ENCODE data around the gene OPRM1.
"Not testable (repeated sequence)": the region's sequence is repeated elsewhere in the genome, so short reads cannot be mapped to it uniquely, and the experiment has no call there.

The OPRM1 gene

DNA sequence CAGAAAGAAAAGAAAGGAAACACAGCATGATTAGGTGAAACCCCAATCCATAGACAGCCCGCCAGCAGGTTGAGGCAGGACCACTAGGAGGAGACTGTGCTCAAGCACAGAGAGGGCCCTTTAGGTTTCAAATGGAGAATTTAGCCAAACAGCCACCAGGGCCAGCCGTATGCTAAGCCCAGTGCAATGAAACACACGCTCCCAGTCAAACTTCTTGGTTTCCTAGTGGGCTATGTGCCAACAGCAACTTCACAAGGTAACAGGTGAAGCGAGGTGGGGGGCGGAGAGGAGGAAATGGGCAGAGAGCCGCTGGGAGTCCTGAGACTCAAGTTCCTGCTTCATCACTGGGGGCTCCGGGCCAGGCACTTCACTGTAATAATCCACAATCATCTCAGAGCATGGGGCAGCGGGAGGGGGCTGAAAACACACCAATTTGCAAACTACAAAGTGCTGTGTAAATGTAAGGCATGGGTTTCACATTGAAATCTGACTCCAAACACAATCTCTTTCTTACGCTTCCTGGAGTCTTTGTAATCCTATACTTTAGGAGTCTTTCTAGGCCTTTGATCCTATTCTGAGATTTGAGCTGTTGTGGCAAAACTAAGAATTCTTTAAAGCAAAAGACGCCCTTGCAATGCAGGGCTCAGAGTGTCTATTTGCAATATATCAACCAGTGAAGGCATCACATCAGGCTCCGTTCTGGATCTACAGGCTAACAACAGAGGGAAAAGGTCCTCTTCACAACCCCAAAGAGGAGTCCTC lies 117.3 kb downstream of the OPRM1 start:
- DNase-seq: peak; percentile 64

DNA sequence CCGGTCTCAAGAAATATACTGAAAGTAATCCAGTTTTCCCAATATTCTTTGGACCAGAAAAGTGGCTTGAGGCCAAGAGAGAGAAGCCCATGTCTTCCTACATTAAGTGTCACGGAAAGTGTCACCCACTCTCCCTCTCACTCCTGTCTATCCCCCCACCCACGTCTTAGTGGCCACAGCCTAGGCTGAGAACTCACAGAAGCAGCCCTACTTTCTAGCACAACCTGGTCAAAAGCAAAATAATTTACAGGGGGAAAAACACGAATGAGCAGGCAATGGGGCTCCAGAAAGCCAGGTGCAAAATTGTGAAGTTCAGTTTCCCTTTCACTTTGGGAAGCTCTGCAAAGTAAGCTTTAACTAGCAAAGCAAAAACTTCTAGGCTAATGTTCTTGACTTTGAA lies 118.0 kb downstream of the OPRM1 start:
- DNase-seq: peak; percentile 25

DNA sequence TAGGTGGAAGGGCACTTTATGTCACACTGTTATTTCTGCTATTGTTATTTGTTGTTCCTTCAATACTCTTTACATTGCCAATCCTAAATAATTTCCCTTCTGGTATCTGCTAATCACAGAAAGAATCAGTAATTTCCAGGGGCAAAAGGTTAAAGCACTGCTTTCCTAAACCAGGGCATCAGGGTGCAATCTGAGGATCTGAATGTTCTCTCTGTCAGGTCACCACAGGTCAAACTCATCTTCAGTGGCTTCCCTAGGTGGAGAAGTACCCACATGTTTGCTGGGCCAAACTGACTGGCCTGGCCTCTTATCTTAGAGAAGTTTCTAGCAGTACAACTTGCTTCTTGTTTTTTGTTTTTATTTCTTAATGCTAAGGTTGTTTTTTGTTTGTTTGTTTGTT lies 118.7 kb downstream of the OPRM1 start:
- no peak for DNase-seq

DNA sequence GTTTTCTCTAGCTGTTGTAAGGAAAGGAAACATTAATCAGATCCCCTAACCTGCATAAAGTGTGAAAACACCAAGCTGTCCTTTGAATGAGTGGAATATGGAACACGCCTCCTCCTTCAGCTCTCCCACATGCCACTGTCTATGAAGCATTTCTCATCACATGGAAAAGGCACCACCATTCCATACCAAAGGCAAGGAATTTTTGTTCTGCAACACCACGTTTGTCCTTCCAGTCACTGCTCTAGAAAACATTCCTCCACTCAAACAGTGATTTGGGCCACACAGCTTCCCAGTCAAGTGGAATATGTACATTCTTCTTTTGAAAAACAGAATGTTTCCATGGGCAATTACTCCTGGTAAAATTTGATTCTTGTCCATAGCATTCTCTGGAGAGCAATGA lies 120.1 kb downstream of the OPRM1 start:
- DNase-seq: no peak

DNA sequence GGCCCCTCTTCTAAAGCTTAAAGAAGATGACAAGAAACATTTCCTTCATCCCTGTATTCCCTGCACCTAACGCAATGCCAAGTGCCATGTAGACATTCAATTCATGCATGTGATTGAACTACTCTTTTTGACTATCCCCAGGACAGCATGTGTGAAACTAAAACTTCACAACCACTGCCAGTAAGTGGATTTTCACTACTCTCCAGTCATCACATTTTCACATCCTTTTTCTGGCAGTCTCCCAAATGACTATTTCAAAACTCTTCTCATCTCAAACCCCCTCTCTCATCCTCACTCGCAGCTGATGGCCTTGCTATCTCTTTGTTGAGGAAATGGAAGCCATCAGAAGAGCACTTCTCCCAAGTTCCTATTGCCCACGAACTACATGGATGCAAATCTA lies 122.6 kb downstream of the OPRM1 start:
- no peak for DNase-seq

DNA sequence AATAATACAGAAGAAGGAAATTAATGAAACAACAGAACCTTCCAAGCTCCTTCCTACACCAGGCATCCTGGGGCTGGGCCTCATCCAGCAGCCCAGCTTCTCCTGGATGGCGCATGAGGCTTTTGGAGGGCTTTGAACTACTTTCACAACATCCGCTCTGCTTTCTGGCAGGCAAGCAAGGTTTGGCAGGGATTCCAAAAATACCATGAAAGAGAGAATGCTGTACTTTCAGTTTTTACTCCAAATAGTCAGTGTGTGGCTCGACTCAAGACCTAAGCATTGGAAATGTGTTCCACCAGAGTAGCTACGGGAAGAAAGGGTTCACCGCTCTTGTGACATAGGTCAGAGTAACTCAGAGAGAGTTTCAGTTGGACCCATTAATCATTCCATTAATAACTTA lies 125.4 kb downstream of the OPRM1 start:
- no peak for DNase-seq

DNA sequence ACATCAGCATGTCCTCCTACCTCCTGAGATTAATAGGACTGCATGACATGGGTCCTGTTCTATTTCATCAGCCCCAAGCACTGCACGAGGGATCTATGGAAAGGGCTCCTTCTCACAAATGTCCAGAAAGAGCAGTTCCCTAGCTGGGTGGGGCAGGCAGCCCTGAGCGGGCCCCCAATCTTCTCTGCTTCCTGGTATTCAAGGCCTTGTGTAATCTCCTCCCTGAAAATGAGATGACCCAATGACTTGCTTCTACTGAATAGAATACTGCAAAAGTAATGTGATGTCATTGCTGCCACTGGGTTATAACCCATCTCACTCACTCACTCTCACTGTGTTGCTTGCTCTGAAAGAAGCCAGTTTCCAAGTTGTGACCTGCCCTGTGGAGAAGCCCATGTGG lies 126.4 kb downstream of the OPRM1 start:
- no peak for DNase-seq

DNA sequence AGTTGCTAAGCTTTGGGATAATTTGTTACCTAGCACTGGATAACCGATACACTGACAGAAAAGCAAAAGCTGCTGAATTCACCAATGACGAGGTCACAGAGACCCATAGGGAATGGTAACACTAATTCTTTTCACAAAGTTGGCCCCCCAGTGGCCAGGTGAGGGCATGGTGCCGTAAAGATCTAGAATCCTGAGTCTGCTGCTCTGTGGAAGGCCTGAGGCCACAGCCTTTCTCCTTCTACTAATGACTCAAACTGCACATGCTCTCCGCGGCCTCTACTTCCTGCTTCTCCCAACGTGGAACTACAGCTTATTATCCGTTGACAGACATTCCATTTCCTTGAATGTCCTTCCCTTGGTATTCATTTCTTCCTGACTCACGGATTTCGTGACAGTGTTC lies 127.1 kb downstream of the OPRM1 start:
- DNase-seq: no peak

DNA sequence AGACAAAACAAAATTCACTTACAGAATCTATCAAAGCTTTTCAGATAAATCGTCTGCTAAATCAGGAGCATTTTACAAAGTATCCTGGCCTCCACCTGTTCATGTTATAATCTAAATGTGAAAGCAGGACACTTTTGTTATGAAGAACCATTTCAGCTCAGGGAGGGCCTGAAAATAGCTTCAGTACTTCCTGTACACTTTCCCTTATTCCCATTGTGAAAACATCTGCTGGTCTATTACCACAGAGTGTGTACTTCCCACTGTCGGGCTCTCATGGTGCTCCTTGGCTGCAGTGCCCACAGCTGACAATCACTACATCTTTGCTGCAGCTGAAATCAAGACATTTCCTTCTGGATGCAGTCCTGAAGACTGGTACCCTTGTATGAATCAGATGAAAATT lies 128.1 kb downstream of the OPRM1 start:
- DNase-seq: no peak

DNA sequence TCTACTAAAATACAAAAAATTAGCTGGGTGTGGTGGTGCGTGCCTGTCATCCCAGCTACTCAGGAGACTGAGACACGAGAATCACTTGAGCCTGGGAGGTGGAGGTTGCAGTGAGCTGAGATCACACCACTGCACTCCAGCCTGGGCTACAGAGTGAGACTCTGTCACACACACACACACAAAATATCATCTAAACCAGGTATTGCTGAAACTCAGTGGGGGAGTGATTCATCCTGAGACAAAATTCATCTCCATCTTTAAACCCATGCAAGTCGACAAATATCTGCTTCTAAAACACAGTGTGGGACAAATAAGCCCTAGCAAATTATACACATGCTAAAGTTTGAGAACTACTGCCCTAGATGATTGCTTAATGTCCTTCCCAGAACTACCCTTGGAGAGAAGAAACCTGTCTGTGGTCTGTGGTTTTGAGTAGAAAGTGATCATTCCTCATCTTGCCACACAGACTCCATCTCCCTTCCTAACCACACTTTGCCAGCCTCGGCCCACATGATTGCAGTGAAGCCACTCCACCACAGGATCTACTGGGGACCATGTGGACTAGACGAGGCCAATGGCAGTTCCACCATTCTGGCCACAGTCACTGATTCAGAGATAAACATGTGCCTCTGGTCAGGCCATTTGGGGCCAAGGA lies 130.3 kb downstream of the OPRM1 start:
- DNase-seq: no peak

DNA sequence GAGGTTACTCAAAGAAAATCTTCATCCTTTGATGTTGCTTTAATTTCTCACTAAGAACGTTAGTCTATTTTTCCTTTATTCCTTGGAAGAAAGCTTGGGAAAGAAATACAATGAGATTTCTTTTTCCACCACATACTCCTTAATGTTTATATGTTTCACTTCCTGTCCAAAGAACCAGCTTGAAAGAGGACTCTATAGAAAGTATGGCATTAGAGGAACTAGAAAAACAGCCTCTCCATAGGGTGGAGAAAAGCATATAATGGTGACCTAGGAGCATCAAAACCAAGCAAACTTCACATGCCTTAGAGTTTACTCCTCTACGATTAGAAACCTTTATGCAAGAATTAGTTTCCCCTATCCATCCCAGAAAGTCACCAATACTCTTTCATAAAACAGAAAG lies 131.1 kb downstream of the OPRM1 start:
- no peak for DNase-seq

DNA sequence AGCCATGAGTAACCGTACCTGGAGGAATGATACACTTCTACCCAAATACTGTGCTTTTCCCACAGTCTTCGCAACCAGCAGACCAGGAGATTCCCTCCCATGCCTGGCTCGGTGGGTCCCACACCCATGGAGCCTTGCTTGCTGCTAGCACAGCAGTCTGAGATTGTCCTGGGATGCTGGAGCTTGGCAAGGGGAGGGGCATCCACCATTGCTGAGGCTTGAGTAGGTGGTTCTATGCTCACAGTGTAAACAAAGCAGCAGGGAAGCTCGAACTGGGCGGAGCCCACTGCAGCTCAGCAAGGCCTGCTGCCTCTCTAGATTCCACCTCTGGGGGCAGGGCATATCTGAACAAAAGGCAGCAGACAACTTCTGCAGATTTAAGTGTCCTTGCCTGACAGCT lies 133.4 kb downstream of the OPRM1 start:
- not testable (repeated sequence) for DNase-seq

DNA sequence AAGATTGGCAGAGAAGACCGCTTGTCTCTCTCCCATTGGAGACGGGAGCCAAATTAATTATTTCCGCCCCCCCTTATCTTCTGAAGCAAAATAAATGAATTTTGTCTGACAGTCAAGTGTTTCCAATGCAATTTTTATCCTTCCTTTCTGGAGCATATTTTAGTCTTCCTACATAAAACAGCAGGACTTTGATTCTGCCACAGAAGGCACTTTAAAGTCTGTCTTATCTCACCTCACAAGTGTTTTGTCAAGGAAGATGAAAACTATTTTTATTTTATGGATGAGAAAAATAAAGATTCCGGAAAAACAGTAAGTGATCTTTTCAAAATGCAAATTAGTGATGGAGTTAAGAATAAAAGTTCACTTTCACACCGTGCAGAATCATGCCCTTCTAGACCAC lies 140.4 kb downstream of the OPRM1 start:
- no peak for DNase-seq

DNA sequence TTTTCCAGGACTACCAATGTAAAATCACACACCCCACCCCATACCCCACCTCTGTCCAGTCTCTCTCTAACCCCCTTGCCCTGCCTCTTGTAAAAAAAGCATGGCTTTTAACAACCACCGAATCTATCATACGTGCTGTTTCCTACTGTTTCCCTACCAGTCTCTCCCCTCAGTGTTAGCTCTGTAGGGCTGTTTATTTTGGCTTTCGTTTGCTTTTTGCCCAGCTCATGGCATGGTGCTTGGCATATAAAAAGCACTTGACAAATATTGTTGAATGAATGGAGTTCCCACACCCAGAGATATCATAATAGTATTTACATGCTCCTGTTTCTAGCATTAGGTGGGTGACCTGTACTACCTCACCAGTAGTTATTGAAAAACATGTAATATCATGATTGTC lies 148.2 kb downstream of the OPRM1 start:
- DNase-seq: no peak

DNA sequence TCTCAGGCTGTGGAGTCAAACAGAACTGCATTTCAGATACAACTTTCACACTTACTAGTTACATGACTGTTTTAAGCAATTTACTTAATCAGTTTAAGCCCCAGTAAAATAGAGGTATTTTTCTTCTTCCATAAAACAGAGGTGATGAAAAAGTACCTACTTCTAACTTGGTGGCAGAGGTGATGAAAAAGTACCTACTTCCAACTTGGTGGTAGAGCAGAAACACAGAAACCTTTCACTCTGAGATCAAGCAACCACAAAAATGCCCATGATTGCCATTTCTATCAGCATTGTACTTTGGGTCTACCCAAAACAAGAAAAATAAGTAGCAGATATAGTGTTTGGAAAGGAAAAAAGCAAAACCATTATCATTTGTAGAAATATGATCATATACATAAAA lies 148.7 kb downstream of the OPRM1 start:
- DNase-seq: no peak

DNA sequence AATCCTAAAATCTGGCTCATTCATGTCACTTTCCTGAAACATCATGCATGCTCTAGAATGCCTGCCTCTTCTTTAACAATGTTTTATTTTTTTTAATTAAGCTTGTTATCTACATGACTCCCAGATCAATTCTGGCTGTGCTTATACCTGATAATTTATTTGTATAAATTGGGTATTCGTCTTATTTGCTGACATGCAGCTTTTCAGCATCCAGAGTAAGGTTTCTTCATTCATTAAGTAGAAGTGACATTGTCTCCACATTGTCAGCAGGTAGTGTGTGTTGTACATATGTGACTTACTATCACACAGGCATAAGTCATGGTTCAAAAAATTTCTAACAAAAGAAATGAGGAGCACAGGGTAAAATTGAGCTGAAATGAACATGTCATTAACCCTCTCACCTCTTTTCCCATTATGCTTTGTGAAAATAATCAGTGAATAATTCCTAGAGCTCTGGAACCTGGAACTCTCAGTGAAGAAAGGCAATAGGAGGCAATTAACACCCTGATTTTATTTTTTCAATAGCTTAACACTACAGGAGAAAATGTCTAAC lies 157.4 kb downstream of the OPRM1 start:
- DNase-seq: no peak

DNA sequence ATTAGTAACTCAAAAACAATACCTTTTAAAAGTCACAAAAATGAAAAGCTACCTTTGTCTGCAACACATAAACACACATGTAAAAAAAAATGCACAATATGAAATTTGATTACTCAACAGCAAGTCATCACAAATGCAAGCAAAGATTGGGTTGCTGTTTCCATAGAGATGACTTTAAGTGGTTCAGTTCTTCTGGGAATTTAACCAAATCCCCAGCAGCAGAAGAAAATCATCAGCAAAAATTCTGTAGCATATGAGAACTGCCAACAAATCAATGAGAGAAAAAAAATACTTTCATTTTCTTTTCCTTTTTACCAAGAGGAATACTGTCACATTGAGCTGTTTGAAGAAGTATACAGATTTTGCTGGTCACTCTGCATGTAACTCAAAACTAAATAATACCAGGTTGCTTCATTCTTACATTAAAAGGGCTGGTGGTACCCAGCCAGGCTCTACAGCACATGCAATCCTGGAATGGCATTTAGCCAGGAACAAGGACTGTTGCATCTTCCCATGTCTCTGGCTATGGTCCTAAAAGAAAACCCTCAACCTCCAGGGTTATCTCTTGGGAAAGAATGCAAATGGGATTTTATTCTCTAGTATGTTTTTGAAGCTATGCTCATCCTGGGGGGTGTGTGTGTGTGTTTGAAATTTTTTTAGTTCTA lies 158.3 kb downstream of the OPRM1 start:
- no peak for DNase-seq

DNA sequence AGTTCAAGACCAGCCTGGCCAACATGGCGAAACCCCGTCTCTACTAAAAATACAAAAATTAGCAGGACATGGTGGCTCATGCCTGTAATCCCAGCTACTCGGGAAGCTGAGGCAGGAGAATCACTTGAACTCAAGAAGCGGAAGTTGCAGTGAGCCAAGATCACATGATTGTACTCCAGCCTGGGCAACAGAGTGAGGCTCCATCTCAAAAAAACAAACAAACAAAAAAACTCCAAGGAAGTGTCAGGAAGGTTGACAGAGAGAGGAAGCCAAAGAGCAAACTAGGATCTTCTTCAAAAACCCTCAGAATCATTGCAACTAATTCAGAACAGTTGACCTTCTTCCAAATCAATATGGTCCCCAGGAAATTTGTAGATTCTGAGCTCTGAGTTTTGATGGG lies 162.6 kb downstream of the OPRM1 start:
- not testable (repeated sequence) for DNase-seq

DNA sequence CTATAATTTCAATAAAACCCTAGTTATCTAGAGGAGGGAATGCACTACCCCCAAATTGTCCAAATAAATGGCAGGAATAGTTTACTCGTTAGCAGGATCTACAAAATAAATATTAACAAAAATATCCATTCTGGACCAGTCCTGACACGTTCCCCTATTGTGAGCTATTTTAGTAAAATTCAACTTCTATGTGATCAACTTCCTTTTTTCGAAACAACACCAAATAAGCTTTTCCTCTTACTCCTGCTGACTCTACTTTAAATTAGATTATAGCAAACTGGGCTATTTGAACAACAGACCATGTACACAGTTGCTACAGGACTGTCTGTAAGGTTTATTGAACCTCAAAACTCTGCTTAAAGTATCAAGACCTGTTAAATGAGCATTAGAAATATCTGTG lies 163.3 kb downstream of the OPRM1 start:
- no peak for DNase-seq

DNA sequence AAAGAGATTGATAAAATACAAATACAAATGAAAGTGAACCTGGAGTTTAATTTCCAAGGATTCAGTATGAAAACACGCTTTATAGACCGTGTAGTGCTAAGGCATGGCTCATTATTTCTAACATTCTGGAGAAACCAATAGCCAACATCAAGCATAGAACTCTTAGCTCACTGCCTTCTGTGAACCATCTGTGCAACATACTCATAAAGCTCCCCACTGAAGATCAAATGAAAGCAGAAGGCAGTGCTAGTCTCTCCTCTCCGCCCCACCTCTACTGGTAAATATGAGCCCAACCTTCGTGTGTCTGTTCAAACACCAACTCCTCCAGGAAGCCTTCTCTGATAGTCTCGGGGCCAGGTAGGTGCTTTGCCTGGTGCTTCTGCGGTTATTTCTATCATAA lies 163.9 kb downstream of the OPRM1 start:
- DNase-seq: no peak

DNA sequence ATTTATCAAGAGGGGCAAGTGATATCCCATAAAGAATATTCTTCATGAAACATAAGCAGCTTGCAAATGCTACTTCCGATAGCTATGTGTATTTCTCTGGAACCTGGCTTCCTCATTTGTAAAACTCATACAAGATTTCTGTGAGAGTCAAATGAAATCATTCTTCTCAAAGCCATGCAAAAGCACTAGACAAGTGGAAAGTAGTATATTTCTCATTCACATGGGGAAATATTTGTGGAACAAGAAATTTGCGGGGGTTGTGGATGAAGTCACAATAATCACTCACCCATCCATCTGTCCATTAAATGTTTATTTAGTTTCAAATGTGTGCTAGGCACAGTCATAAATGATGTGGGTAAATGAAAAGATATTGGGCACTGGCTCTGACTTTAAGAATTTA lies 167.1 kb downstream of the OPRM1 start:
- DNase-seq: no peak

DNA sequence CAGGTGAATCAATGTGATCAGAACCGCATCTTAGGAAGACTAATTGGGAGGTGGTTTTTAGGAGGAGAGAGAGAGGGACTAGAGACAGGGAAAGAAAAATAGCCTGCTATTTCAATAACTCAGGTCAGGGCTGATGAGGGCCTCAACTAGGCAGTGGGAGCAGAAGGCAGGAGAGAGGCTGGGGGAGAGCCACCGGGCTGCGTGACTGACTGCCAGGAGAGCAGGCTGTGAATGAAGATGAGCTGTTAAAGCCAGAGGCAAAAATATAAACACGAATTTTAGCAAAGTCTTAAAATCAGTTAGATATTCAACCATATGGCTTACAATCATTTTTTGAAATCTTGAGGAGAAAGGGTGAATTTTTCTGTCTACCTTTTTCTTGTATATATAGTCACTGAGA lies 168.0 kb downstream of the OPRM1 start:
- DNase-seq: no peak

DNA sequence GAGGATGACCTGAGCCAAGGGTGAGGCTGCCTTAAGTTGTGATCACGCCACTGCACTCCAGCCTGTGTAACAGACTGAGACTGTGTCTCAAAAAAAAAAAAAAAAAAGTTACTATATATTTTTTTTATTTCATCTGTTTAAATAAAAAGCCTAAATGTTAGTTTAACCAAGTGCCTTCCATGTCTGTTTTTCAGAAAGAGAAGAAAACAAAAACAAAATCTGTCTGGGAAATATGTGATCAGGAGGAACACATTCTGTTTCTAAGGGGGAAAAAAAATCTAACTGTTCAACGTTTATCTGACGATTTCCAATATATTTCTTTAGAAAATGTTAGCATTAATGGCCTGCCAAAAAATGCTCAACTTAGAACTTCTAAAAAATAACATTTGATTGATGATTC lies 170.5 kb downstream of the OPRM1 start:
- no peak for DNase-seq

DNA sequence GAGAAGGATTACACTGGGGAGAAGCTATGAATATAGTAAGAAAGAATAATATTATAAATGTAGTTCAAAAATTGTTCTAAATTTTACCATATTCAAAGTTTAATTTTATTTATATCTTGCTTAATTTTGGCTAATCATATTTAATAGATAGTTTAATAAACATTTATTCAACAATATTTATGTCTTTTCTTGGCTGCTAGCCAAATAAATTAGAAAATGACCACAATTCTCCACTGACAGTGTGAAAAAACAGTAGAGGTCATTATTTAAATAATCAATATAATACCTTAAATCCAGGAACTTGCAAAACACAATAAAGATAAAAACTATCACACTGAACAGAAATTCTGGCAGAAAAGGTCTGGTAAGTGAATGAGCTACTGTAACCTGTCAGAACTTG lies 171.6 kb downstream of the OPRM1 start:
- no peak for DNase-seq
